Measurements from ENCODE around the gene ST3GAL4.

DNA sequence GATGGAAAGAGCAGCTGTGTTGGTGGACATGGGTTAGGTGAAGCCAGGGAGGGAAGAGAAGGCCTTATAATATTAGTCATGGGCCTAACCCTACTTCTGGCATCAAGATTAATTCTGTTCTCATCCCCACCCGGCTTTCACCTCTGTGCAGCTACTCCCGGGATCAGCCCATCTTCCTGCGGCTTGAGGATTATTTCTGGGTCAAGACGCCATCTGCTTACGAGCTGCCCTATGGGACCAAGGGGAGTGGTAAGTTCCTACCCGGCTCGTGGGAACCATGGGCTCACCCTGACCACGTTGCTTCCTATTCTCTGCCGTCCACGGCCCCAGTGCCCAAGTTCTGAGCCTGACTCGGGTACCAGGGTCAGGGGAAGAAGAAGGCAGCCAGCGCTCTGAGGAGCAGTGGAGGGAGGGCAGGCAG is 51.6 kb downstream of the ST3GAL4 start:
- TF ChIP-seq, protein P1, sequence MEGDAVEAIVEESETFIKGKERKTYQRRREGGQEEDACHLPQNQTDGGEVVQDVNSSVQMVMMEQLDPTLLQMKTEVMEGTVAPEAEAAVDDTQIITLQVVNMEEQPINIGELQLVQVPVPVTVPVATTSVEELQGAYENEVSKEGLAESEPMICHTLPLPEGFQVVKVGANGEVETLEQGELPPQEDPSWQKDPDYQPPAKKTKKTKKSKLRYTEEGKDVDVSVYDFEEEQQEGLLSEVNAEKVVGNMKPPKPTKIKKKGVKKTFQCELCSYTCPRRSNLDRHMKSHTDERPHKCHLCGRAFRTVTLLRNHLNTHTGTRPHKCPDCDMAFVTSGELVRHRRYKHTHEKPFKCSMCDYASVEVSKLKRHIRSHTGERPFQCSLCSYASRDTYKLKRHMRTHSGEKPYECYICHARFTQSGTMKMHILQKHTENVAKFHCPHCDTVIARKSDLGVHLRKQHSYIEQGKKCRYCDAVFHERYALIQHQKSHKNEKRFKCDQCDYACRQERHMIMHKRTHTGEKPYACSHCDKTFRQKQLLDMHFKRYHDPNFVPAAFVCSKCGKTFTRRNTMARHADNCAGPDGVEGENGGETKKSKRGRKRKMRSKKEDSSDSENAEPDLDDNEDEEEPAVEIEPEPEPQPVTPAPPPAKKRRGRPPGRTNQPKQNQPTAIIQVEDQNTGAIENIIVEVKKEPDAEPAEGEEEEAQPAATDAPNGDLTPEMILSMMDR (IDR thresholded peaks at IDR 0.05), result no peak
- TF ChIP-seq HMGXB4 (CRISPR knock-in tag; IDR thresholded peaks at IDR 0.05; ENCODE audit: borderline replicate concordance) (no peak), MAFK (IDR thresholded peaks at IDR 0.05; ENCODE audit: partially characterized antibody) (no peak), MYC (IDR thresholded peaks at IDR 0.05; ENCODE audit: borderline replicate concordance, low read length) (no peak), ZC3H11A (IDR thresholded peaks at IDR 0.05) (no peak), RFX5 (IDR thresholded peaks at IDR 0.05) (no peak)
- TF ChIP-seq, protein P2, sequence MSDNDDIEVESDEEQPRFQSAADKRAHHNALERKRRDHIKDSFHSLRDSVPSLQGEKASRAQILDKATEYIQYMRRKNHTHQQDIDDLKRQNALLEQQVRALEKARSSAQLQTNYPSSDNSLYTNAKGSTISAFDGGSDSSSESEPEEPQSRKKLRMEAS (IDR thresholded peaks at IDR 0.05), result no peak
- TF ChIP-seq, protein P3, sequence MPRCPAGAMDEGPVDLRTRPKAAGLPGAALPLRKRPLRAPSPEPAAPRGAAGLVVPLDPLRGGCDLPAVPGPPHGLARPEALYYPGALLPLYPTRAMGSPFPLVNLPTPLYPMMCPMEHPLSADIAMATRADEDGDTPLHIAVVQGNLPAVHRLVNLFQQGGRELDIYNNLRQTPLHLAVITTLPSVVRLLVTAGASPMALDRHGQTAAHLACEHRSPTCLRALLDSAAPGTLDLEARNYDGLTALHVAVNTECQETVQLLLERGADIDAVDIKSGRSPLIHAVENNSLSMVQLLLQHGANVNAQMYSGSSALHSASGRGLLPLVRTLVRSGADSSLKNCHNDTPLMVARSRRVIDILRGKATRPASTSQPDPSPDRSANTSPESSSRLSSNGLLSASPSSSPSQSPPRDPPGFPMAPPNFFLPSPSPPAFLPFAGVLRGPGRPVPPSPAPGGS (IDR thresholded peaks at IDR 0.05), result no peak

Data from A549 (cell line).